GM12878 (cell line): Measurements from ENCODE around the gene RBKS. TPM values are rescaled to one million over a fixed set of nuclear protein-coding genes. Genes with fewer than 3 reads are reported as not detected.

ENCODE experiments used
- ATAC-seq: fragments of 200-7000 bp; cut with Tn5 transposase; 3 replicates; pipeline ENCODE4 v1.9.1; 2020; ENCODE audit warnings: mild to moderate bottlenecking, moderate library complexity
- BruUV-seq: library from RNA; stranded (reverse); fragments of 400-500 nt; replicated peaks from 2 replicates; lab custom pipeline; 2021; lab: Mats Ljungman, UMichigan
- CTCF ChIA-PET: fragments of 300-600 bp; sonication (Branson Sonifier 250); formaldehyde crosslinking; extraction: SDS; loops from one replicate; lab custom pipeline; 2021; ENCODE audit warnings: inconsistent platforms; lab: Yijun Ruan, JAX
- POLR2A ChIA-PET: fragments of 350-600 bp; formaldehyde crosslinking; extraction: SDS; loops from one replicate; lab custom pipeline; 2021; ENCODE audit warnings: inconsistent platforms; lab: Charles Lee
- RAD21 ChIA-PET: fragments of 300-600 bp; sonication (Branson Sonifier 250); formaldehyde crosslinking; loops from one replicate; lab custom pipeline; 2023; ENCODE audit warnings: antibody characterized with exemption; ENCODE audit not compliant: unreplicated experiment; lab: Charles Lee
- SMC1A ChIA-PET: fragments of 300-600 bp; sonication (Branson Sonifier 250); formaldehyde crosslinking; loops from one replicate; lab custom pipeline; 2023; ENCODE audit not compliant: unreplicated experiment, uncharacterized antibody; lab: Charles Lee
- DNase-seq: peaks from one replicate; pipeline ENCODE4 v3.0.0-alpha.2; 2011; ENCODE audit warnings: low read depth, low spot score
- FAIRE-seq: peaks from 3 replicates; lab custom pipeline; 2011; peaks lifted over from hg19 to GRCh38; lab: Jason Lieb, UNC
- H2AFZ ChIP-seq: 2 replicates; pipeline ENCODE4 v1.6.0; 2011; ENCODE audit warnings: low read depth, low read length, control low read depth; ENCODE audit not compliant: control insufficient read depth
- H3K27ac ChIP-seq: 2 replicates; pipeline ENCODE4 v1.5.1; 2011; ENCODE audit warnings: control low read depth; ENCODE audit not compliant: control insufficient read depth, insufficient read depth
- H3K27me3 ChIP-seq, 2 experiments: replicated peaks in 1 of 2; 2 replicates each; pipeline versions ENCODE4 v1.6.0 to v1.6.1; 2011; ENCODE audit warnings: low read length in 1 of 2; ENCODE audit not compliant: control insufficient read depth in 2 of 2, insufficient read depth in 2 of 2
- H3K36me3 ChIP-seq, 2 experiments: 2 replicates each; pipeline ENCODE4 v1.5.1; 2011; ENCODE audit warnings: low read length in 1 of 2; ENCODE audit not compliant: control insufficient read depth in 2 of 2, insufficient read depth in 2 of 2
- H3K4me1 ChIP-seq: 2 replicates; pipeline ENCODE4 v1.6.1; 2011; ENCODE audit warnings: mild to moderate bottlenecking, low read length, moderate library complexity, mixed read lengths; ENCODE audit not compliant: control insufficient read depth, insufficient read depth
- H3K4me2 ChIP-seq: 2 replicates; pipeline ENCODE4 v1.6.0; 2011; ENCODE audit warnings: control low read depth; ENCODE audit not compliant: control insufficient read depth, insufficient read depth
- H3K4me3 ChIP-seq: fragments of 200-600 bp; sonication (generic); 2 replicates; pipeline ENCODE4 v1.5.1; 2016
- H3K79me2 ChIP-seq: 2 replicates; pipeline ENCODE4 v1.6.0; 2011; ENCODE audit warnings: low read length; ENCODE audit not compliant: control insufficient read depth, insufficient read depth
- H3K9ac ChIP-seq: 2 replicates; pipeline ENCODE4 v1.8.0; 2011; ENCODE audit warnings: low read length, control low read depth, mixed read lengths; ENCODE audit not compliant: control insufficient read depth, insufficient read depth
- H3K9me3 ChIP-seq: replicated peaks from 3 replicates; pipeline ENCODE4 v1.5.1; 2011; ENCODE audit warnings: mild to moderate bottlenecking, low read length; ENCODE audit not compliant: control insufficient read depth, insufficient read depth
- H4K20me1 ChIP-seq: 2 replicates; pipeline ENCODE4 v1.6.0; 2011; ENCODE audit not compliant: control insufficient read depth, insufficient read depth
- ATF3 ChIP-seq: IDR thresholded peaks from 2 replicates; pipeline ENCODE4 v1.6.1; 2011; ENCODE audit warnings: low read depth, mild to moderate bottlenecking, low read length, moderate library complexity, borderline replicate concordance; ENCODE audit errors: extremely low read depth
- CBX3 ChIP-seq: fragments of 200-600 bp; sonication (generic); IDR thresholded peaks from 2 replicates; pipeline ENCODE4 v1.6.1; 2016; ENCODE audit warnings: low read depth, borderline replicate concordance
- CBX5 ChIP-seq: sonication (generic); IDR thresholded peaks from 2 replicates; pipeline ENCODE4 v1.6.1; 2016; ENCODE audit warnings: low read depth, moderate library complexity, mild to moderate bottlenecking, inconsistent platforms
- CUX1 ChIP-seq: IDR thresholded peaks from 2 replicates; pipeline ENCODE4 v1.6.1; 2012; ENCODE audit warnings: improper control_type of control experiment, low read depth, low read length; ENCODE audit not compliant: insufficient replicate concordance
- ESRRA ChIP-seq: IDR thresholded peaks from 2 replicates; pipeline ENCODE4 v1.6.1; 2012; ENCODE audit warnings: mild to moderate bottlenecking, low read length, improper control_type of control experiment
- IRF3 ChIP-seq: fragments of 450-650 bp; IDR thresholded peaks from 2 replicates; pipeline ENCODE4 v1.6.1; 2014; ENCODE audit warnings: mild to moderate bottlenecking
- MEF2A ChIP-seq: IDR thresholded peaks from 2 replicates; pipeline ENCODE4 v1.6.1; 2011; ENCODE audit warnings: low read depth, mild to moderate bottlenecking, low read length, moderate library complexity; ENCODE audit not compliant: insufficient read depth
- NFYA ChIP-seq: IDR thresholded peaks from 2 replicates; pipeline ENCODE4 v1.6.1; 2011; ENCODE audit warnings: low read depth, mild to moderate bottlenecking, low read length, improper control_type of control experiment, borderline replicate concordance
- POLR2A ChIP-seq: IDR thresholded peaks from 2 replicates; pipeline ENCODE4 v1.6.1; 2011; ENCODE audit warnings: low read depth, mild to moderate bottlenecking, low read length
- WRNIP1 ChIP-seq: IDR thresholded peaks from 2 replicates; pipeline ENCODE4 v1.6.1; 2011; ENCODE audit warnings: low read depth, low read length, improper control_type of control experiment, borderline replicate concordance
- WGBS: methylation state at CpG from one replicate; pipeline ENCODE4 v1.1.6; 2016; ENCODE audit warnings: low lambda C conversion rate; ENCODE audit not compliant: insufficient replicate concordance, insufficient coverage; ENCODE audit errors: missing lambda C conversion rate; 5-methylcytosine and 5-hydroxymethylcytosine counted together
- in situ Hi-C: fragments of 300-500 bp; cut with MboI; formaldehyde crosslinking; loops from 9 replicates; pipeline ENCODE4 v1.14.3; 2018; ENCODE audit warnings: mixed read lengths
- intact Hi-C: fragments of 100-400 bp; cut with micrococcal nuclease; formaldehyde crosslinking; loops from one replicate; pipeline ENCODE4 v1.14.2; 2022; ENCODE audit not compliant: unreplicated experiment
- polyA plus RNA-seq, 11 experiments: library from polyadenylated mRNA; depleted of rRNA in 4 of 11; unstranded in 6 of 11; stranded (reverse) in 5 of 11; fragments of >200 nt; fragmentation: Nextera tagmentation in 4 of 11; fragmentation: Illumina TruSeq in 1 of 11; extraction: Ambion mirVana in 4 of 11; extraction: Trizol in 1 of 11; gene quantifications; 1 replicate in 1 of 11; 2 replicates in 10 of 11; pipeline versions ENCODE4 v1.2.1 to v1.2.3, GENCODE V29; 2011 to 2016; ENCODE audit warnings: inconsistent platforms in 2 of 11, missing spikeins in 2 of 11, low read depth in 1 of 11
- total RNA-seq, 4 experiments: library from RNA; depleted of rRNA in 3 of 4; stranded (reverse); fragments of >200 nt in 3 of 4; fragmentation: Illumina TruSeq in 1 of 4; extraction: Trizol in 1 of 4; gene quantifications; 2 replicates each; pipeline versions ENCODE4 v1.2.1 to v1.2.3, GENCODE V29; 2013 to 2021

The RBKS gene
- total and polyA plus RNA-seq, 10 of the 15 experiments (the other 5 are each of a cell fraction or from before 2014, with no cell fraction given) = 0.39 to 1.8 (median 1.0) TPM

- Histone ChIP-seq H3K9ac (no peak overlapping the region), H3K4me3 (no peak overlapping the region), H3K36me3 (no peaks in the 10 kb centered on the region), H3K27me3 (no peaks in the 10 kb centered on the region), H4K20me1 (no peaks in the 10 kb centered on the region), H3K9me3 (no peaks in the 10 kb centered on the region), H3K27ac (no peak overlapping the region), H2AFZ (no peak overlapping the region), H3K4me2 (no peak overlapping the region), H3K4me1 (no peaks in the 10 kb centered on the region), H3K79me2 (peaks cover 11% of the 10 kb centered on the region)
- ATAC-seq (no peak), FAIRE-seq (no peak), DNase-seq (no peak)
- ChIA-PET RAD21 (no interaction called here), SMC1A (interaction anchor here (0.7 to 1.5 kb wide), 5 partner anchors 36 to 115 kb away, joined by 3 to 4 read pairs (median 3); no protein-coding TSS in a partner anchor), CTCF (no interaction called here), POLR2A (interaction anchor here (0.8 to 1.0 kb wide), 2 partner anchors 11 to 15 kb away, joined by 3 to 4 read pairs; no protein-coding TSS in a partner anchor)
- BruUV-seq = no TSS peak
- no peak for TF ChIP-seq CBX5
- TF ChIP-seq MEF2A = 0 out of 2 replicates have a peak, but pooled peaks have one; percentile 17
- in situ Hi-C loops = no loop called here
- intact Hi-C loops = no loop called here
- 57% methylated on average over 3 of the region's 3 CpGs for WGBS
Measured at GRCh38 chr2:27887830-27888229, 2.4 kb downstream of the RBKS start.

- WGBS = 50% methylated on average over 2 of the region's 2 CpGs
- SMC1A ChIA-PET = interaction anchor here (0.6 to 1.5 kb wide), 5 partner anchors 37 to 117 kb away, joined by 3 to 4 read pairs (median 3); no protein-coding TSS in a partner anchor
- H3K4me1 ChIP-seq = no peaks in the 10 kb centered on the region
- no peaks in the 10 kb centered on the region for H3K36me3 ChIP-seq
- FAIRE-seq = no peak
- H4K20me1 ChIP-seq = no peaks in the 10 kb centered on the region
- RAD21 ChIA-PET = no interaction called here
- peaks cover 10% of the 10 kb centered on the region for H3K79me2 ChIP-seq
- POLR2A ChIA-PET = interaction anchor here (0.8 kb wide), 1 partner anchor 14 kb away, joined by 4 read pairs; no protein-coding TSS in a partner anchor
- no peak overlapping the region for H3K9ac ChIP-seq
- no peak for TF ChIP-seq ESRRA
- no peak for TF ChIP-seq WRNIP1
- TF ChIP-seq CUX1 = no peak
- TF ChIP-seq POLR2A = no peak
- TF ChIP-seq CBX3 = no peak
- no peak for TF ChIP-seq IRF3
- TF ChIP-seq NFYA = no peak
- TF ChIP-seq ATF3 = no peak
- DNase-seq = no peak
- intact Hi-C loops = no loop called here
- no peak overlapping the region for H3K4me2 ChIP-seq
- in situ Hi-C loops = no loop called here
- CTCF ChIA-PET = no interaction called here
- no peak for ATAC-seq
- no peak overlapping the region for H3K27ac ChIP-seq
- H2AFZ ChIP-seq = no peak overlapping the region
- H3K4me3 ChIP-seq = no peak overlapping the region
- no TSS peak for BruUV-seq
- no peaks in the 10 kb centered on the region for H3K9me3 ChIP-seq
- H3K27me3 ChIP-seq = no peaks in the 10 kb centered on the region
Measured at GRCh38 chr2:27887111-27887510, 3.1 kb downstream of the RBKS start.
